GM18511 (cell line): ENCODE data around the gene AKAP6.
"Not testable (repeated sequence)": the region's sequence is repeated elsewhere in the genome, so short reads cannot be mapped to it uniquely, and the experiment has no call there.

Experiments
- ATAC-seq: cut with Tn5 transposase; IDR thresholded peaks from one replicate; pipeline ENCODE4 v1.9.1; 2021; ENCODE audit warnings: mild to moderate bottlenecking, moderate library complexity; ENCODE audit not compliant: unreplicated experiment

The AKAP6 gene

GRCh38 chr14:32370714-32371113 lies 41.6 kb downstream of the AKAP6 start:
- ATAC-seq = no peak

GRCh38 chr14:32372154-32372553 lies 43.1 kb downstream of the AKAP6 start:
- ATAC-seq = no peak

- ATAC-seq = not testable (repeated sequence)
Observed at GRCh38 chr14:32373174-32373573, 44.1 kb downstream of the AKAP6 start.

- ATAC-seq = no peak
Observed at GRCh38 chr14:32374155-32374554, 45.1 kb downstream of the AKAP6 start.

- no peak for ATAC-seq
Observed at GRCh38 chr14:32375663-32376062, 46.6 kb downstream of the AKAP6 start.

GRCh38 chr14:32377046-32377646 lies 48.0 kb downstream of the AKAP6 start:
- no peak for ATAC-seq

GRCh38 chr14:32378284-32378683 lies 49.2 kb downstream of the AKAP6 start:
- ATAC-seq = no peak

GRCh38 chr14:32379447-32379846 lies 50.3 kb downstream of the AKAP6 start:
- no peak for ATAC-seq

GRCh38 chr14:32381869-32382268 lies 52.8 kb downstream of the AKAP6 start:
- no peak for ATAC-seq

- ATAC-seq = no peak
Observed at GRCh38 chr14:32382704-32383103, 53.6 kb downstream of the AKAP6 start.

- ATAC-seq = no peak
Observed at GRCh38 chr14:32383364-32384009, 54.4 kb downstream of the AKAP6 start.

- ATAC-seq = no peak
Observed at GRCh38 chr14:32384464-32384863, 55.4 kb downstream of the AKAP6 start.

GRCh38 chr14:32387295-32387694 lies 58.2 kb downstream of the AKAP6 start:
- ATAC-seq = not testable (repeated sequence)

GRCh38 chr14:32393119-32393518 lies 64.0 kb downstream of the AKAP6 start:
- no peak for ATAC-seq

- no peak for ATAC-seq
Observed at GRCh38 chr14:32394038-32394437, 64.9 kb downstream of the AKAP6 start.

- ATAC-seq = no peak
Observed at GRCh38 chr14:32396885-32397284, 67.8 kb downstream of the AKAP6 start.

GRCh38 chr14:32397861-32398640 lies 69.0 kb downstream of the AKAP6 start:
- ATAC-seq = no peak

GRCh38 chr14:32399920-32400319 lies 70.8 kb downstream of the AKAP6 start:
- no peak for ATAC-seq

- no peak for ATAC-seq
Observed at GRCh38 chr14:32400480-32400879, 71.4 kb downstream of the AKAP6 start.

GRCh38 chr14:32403021-32403420 lies 73.9 kb downstream of the AKAP6 start:
- no peak for ATAC-seq

- ATAC-seq = no peak
Observed at GRCh38 chr14:32403688-32404087, 74.6 kb downstream of the AKAP6 start.
